Cardiac muscle cell (in vitro differentiated cells and primary cell): ENCODE results near the gene DLK2. TPM values are rescaled to one million over a fixed set of nuclear protein-coding genes. Genes with fewer than 3 reads are reported as not detected.
A peak's percentile ranks its signal among the peaks of the same experiment; 100 is the strongest.
"Not testable (repeated sequence)": the region's sequence is repeated elsewhere in the genome, so short reads cannot be mapped to it uniquely, and the experiment has no call there.

ENCODE experiments used
- DNase-seq, 2 donors: peaks; one replicate each; pipeline versions ENCODE4 v3.0.0 to v3.0.0-alpha.2; 2010 to 2017; ENCODE audit warnings: low read depth in 1 of 2, low spot score in 1 of 2
- H3K27ac ChIP-seq: fragments of 200-600 bp; sonication (generic); 2 replicates; pipeline ENCODE4 v1.5.1; 2016
- H3K27me3 ChIP-seq: fragments of 200-600 bp; sonication (generic); 2 replicates; pipeline ENCODE4 v1.6.0; 2016; ENCODE audit warnings: control low read depth
- H3K36me3 ChIP-seq: fragments of 200-600 bp; sonication (generic); 2 replicates; pipeline ENCODE4 v1.5.1; 2016; ENCODE audit warnings: control low read depth
- H3K4me1 ChIP-seq: fragments of 200-600 bp; sonication (generic); 2 replicates; pipeline ENCODE4 v1.8.1; 2017; ENCODE audit warnings: low read depth, mild to moderate bottlenecking, mixed run types
- H3K4me3 ChIP-seq: fragments of 200-600 bp; sonication (generic); 2 replicates; pipeline ENCODE4 v1.5.1; 2016; ENCODE audit warnings: mild to moderate bottlenecking
- H3K9me3 ChIP-seq: fragments of 200-600 bp; sonication (generic); 2 replicates; pipeline ENCODE4 v1.5.1; 2017; ENCODE audit warnings: low read depth, mild to moderate bottlenecking, control low read depth
- polyA plus RNA-seq: library from polyadenylated mRNA; unstranded; fragments of >200 nt; fragmentation: Nextera tagmentation; extraction: Ambion mirVana; gene quantifications from 2 replicates; pipeline ENCODE4 v1.2.1, GENCODE V29; 2016
- total RNA-seq: library from RNA; depleted of rRNA; stranded (reverse); fragments of >200 nt; gene quantifications from 2 replicates; pipeline ENCODE4 v1.2.3, GENCODE V29; 2016
- TF ChIP-seq, protein P1 (sequence below): IDR thresholded peaks from 2 replicates; pipeline ENCODE4 v1.5.1; 2012; ENCODE audit warnings: low read depth, mild to moderate bottlenecking, low read length

The DLK2 gene, protein sequence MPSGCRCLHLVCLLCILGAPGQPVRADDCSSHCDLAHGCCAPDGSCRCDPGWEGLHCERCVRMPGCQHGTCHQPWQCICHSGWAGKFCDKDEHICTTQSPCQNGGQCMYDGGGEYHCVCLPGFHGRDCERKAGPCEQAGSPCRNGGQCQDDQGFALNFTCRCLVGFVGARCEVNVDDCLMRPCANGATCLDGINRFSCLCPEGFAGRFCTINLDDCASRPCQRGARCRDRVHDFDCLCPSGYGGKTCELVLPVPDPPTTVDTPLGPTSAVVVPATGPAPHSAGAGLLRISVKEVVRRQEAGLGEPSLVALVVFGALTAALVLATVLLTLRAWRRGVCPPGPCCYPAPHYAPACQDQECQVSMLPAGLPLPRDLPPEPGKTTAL
- total RNA-seq (4.4 and 5.2 TPM in 2 replicates), polyA plus RNA-seq (4.6 and 5.0 TPM in 2 replicates)

DNA sequence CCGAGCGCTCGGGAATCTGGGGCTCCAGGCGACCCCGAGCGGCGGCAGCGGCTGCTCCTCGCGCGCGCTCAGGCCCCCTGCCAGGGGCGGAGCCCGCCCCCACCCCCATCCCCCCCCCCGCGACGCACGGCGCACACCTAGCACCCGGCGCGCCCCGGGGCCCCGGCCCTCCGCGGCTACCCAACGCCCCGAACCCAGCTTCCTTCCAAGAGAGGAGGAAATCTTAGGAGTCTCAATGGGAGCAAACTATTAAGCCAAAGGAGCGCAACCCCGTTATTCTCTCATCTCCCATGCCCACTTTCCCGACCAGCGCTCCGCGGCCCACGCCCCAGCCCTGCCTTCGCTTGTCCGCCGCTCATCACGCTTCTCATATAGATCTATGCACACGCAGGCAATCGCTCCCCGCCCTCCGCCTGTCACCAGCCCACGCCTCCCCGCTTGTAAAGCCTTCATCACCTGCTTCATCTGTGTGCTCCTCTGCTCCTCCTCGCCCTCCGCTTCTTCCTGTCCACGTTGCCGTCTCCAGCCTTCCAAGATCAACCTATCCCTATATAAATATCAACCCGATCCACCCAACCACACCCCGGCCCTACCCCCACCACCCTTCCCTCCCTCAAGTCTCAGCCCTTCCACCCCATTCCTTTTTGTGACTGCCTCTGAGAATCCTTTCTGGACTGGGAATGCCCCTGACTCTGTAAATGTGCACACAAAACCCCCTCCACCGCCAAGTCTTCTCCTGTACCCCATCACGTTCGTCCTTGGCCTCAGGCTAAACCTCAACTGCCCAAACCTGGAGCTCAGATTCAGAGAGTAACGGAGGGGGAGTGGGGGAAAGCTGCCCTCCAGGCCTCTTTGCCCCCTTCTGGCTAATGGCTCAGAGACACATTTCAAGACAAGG is at the start of gene DLK2:
Gene DLK2 (minus strand): TSS at position 18 of the 898 bp plus-strand sequence. CDS start 723 bp downstream, outside the sequence.
- DNase-seq: peak; percentile 25 to 35
- TF ChIP-seq, protein P1, sequence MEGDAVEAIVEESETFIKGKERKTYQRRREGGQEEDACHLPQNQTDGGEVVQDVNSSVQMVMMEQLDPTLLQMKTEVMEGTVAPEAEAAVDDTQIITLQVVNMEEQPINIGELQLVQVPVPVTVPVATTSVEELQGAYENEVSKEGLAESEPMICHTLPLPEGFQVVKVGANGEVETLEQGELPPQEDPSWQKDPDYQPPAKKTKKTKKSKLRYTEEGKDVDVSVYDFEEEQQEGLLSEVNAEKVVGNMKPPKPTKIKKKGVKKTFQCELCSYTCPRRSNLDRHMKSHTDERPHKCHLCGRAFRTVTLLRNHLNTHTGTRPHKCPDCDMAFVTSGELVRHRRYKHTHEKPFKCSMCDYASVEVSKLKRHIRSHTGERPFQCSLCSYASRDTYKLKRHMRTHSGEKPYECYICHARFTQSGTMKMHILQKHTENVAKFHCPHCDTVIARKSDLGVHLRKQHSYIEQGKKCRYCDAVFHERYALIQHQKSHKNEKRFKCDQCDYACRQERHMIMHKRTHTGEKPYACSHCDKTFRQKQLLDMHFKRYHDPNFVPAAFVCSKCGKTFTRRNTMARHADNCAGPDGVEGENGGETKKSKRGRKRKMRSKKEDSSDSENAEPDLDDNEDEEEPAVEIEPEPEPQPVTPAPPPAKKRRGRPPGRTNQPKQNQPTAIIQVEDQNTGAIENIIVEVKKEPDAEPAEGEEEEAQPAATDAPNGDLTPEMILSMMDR: no peak
- Histone ChIP-seq H3K27ac (no peak within 1 kb of the TSS), H3K9me3 (no peaks in the 10 kb centered on the region), H3K4me1 (no peaks in the 10 kb centered on the region), H3K36me3 (peaks cover 4% of the 10 kb centered on the region), H3K27me3 (peaks cover 27% of the 10 kb centered on the region), H3K4me3 (peak within 1 kb of the TSS; percentile 46)

DNA sequence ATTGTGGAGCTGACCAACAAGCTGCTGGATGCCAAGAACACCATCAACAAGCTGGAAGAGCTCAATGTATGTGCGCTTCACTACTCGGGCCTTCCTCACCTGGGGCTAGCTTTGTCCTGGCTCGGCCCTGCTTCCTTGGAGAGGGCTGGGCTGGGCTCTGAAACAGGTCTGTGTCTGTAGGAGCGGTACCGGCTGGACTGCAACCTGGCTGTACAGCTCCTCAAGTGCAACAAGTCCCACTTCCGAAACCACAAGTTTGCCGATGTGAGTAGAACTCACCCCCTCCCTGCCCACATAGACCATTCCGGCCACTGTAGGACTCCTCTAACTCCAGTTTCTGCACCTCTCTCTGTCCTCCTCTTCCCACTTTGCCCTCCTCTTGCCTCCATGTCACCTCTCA is 48.1 kb upstream of the DLK2 start:
- peaks cover 4% of the 10 kb centered on the region for H3K27me3 ChIP-seq
- H3K4me1 ChIP-seq: peaks cover 5% of the 10 kb centered on the region
- TF ChIP-seq, protein P1: no peak
- no peaks in the 10 kb centered on the region for H3K9me3 ChIP-seq
- no peak for DNase-seq
- H3K4me3 ChIP-seq: no peak overlapping the region
- peaks cover 36% of the 10 kb centered on the region for H3K36me3 ChIP-seq
- no peak overlapping the region for H3K27ac ChIP-seq

- peaks cover 38% of the 10 kb centered on the region for H3K36me3 ChIP-seq
- H3K4me1 ChIP-seq: peaks cover 5% of the 10 kb centered on the region
- no peaks in the 10 kb centered on the region for H3K9me3 ChIP-seq
- H3K27me3 ChIP-seq: no peaks in the 10 kb centered on the region
- H3K27ac ChIP-seq: no peak overlapping the region
- TF ChIP-seq, protein P1: no peak
- H3K4me3 ChIP-seq: no peak overlapping the region
- DNase-seq: no peak
Observed at GRCh38 chr6:43502666-43503065, 47.3 kb upstream of the DLK2 start.

GRCh38 chr6:43500921-43501320 is 45.6 kb upstream of the DLK2 start:
- TF ChIP-seq, protein P1: no peak
- no peak for DNase-seq
- Histone ChIP-seq H3K4me3 (no peak overlapping the region), H3K9me3 (no peaks in the 10 kb centered on the region), H3K4me1 (peaks cover 6% of the 10 kb centered on the region), H3K27ac (no peak overlapping the region), H3K36me3 (peaks cover 40% of the 10 kb centered on the region), H3K27me3 (no peaks in the 10 kb centered on the region)

DNA sequence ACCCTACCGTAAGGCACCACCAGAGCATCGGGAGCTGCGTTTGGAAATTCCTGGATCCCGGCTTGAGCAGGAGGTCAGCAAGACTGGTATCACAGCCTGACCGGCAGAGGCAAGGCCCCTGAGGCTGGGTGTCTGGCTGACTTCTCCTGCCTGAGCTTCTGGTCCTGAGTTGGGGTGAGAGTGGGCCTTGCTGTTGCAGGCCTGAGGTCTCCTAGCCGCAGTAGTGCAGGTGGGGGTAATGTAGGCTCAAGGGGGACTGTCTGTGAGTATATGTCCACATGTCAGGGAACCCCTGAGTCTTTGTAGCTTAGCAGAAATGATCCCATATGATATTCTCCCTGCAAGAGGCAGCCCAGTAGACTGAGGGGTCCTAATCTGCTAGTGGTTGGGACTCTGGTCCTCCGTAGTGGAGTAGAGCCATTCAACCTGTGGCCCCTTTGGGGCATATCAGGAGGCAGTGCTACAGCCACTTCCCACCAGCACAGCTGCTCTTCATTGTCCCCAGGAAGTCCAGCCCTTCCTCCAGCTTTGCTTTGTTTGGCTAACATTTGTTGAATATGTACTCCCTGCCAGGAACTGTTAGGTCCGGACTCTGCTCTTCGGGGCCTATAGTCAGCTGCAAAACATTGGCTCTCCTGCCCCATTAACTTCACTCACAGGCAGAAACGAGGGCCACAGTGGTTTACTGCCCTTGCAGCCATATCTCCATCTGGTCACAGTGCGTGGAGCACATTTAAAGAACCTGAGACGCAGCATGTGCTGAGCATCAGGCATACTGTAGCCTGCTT is 43.9 kb upstream of the DLK2 start:
- peaks cover 34% of the 10 kb centered on the region for H3K36me3 ChIP-seq
- no peak overlapping the region for H3K27ac ChIP-seq
- TF ChIP-seq, protein P1: no peak

GRCh38 chr6:43498291-43498690 is 42.9 kb upstream of the DLK2 start:
- H3K27me3 ChIP-seq, H3K4me3 ChIP-seq, H3K27ac ChIP-seq, DNase-seq, H3K9me3 ChIP-seq: not testable (repeated sequence)
- peaks cover 13% of the 10 kb centered on the region for H3K4me1 ChIP-seq
- peaks cover 33% of the 10 kb centered on the region for H3K36me3 ChIP-seq

More for the DNA sequence above, 43.9 kb upstream of the DLK2 start:
- Histone ChIP-seq H3K4me1 (peaks cover 13% of the 10 kb centered on the region), H3K27me3 (no peaks in the 10 kb centered on the region), H3K4me3 (no peak overlapping the region), H3K9me3 (no peaks in the 10 kb centered on the region)
- DNase-seq: no peak
